GM12878 (cell line): ENCODE data around the gene DUSP14.

Experiments
- ATF3 ChIP-seq: IDR thresholded peaks from 2 replicates; pipeline ENCODE4 v1.6.1; 2011; ENCODE audit warnings: low read depth, mild to moderate bottlenecking, low read length, moderate library complexity, borderline replicate concordance; ENCODE audit errors: extremely low read depth
- BHLHE40 ChIP-seq, 2 experiments: fragments of 450-650 bp in 1 of 2; IDR thresholded peaks; 2 replicates each; pipeline ENCODE4 v1.6.1; 2011 to 2017; ENCODE audit warnings: low read depth in 2 of 2, borderline replicate concordance in 1 of 2, improper control_type of control experiment in 1 of 2, low read length in 1 of 2, mild to moderate bottlenecking in 1 of 2
- CTCF ChIP-seq, 3 experiments: IDR thresholded peaks in 2 of 3; conservative IDR thresholded peaks in 1 of 3; 2 replicates each; pipeline ENCODE4 v1.5.1; 2011; ENCODE audit warnings: low read depth in 3 of 3, low read length in 3 of 3, mild to moderate bottlenecking in 3 of 3, control low read depth in 2 of 3, moderate library complexity in 2 of 3, inconsistent platforms in 1 of 3, mixed read lengths in 1 of 3; ENCODE audit not compliant: control insufficient read depth in 2 of 3, insufficient read depth in 1 of 3; ENCODE audit errors: extremely low read depth in 1 of 3
- EP300 ChIP-seq, 2 experiments: fragments of 150-350 bp in 1 of 2; IDR thresholded peaks; 2 replicates each; pipeline ENCODE4 v1.6.1; 2011 to 2012; ENCODE audit warnings: low read depth in 2 of 2, low read length in 2 of 2, borderline replicate concordance in 1 of 2, improper control_type of control experiment in 1 of 2, inconsistent platforms in 1 of 2; ENCODE audit not compliant: control insufficient read depth in 1 of 2
- GABPA ChIP-seq: IDR thresholded peaks from 2 replicates; pipeline ENCODE4 v1.6.1; 2014; ENCODE audit warnings: antibody characterized with exemption, low read depth, mild to moderate bottlenecking, inconsistent platforms
- MEF2A ChIP-seq: IDR thresholded peaks from 2 replicates; pipeline ENCODE4 v1.6.1; 2011; ENCODE audit warnings: low read depth, mild to moderate bottlenecking, low read length, moderate library complexity; ENCODE audit not compliant: insufficient read depth
- POLR2A ChIP-seq: IDR thresholded peaks from 2 replicates; pipeline ENCODE4 v1.6.1; 2011; ENCODE audit warnings: low read depth, mild to moderate bottlenecking, low read length

- TF ChIP-seq CTCF (IDR thresholded peaks at IDR 0.05 in 2 of 3, conservative IDR thresholded peaks at IDR 0.05 in 1 of 3; ENCODE audit: control insufficient read depth in 2 of 3, extremely low read depth in 1 of 3, insufficient read depth in 1 of 3, low read depth in 3 of 3, low read length in 3 of 3) (no peak), POLR2A (no peak), ATF3 (no peak), EP300 (IDR thresholded peaks at IDR 0.05; ENCODE audit: borderline replicate concordance in 1 of 2, control insufficient read depth in 1 of 2, low read depth in 2 of 2, low read length in 2 of 2) (no peak), GABPA (no peak), BHLHE40 (IDR thresholded peaks at IDR 0.05; ENCODE audit: borderline replicate concordance in 1 of 2, low read depth in 2 of 2, low read length in 1 of 2) (no peak), MEF2A (no peak)
Observed at GRCh38 chr17:37558299-37558698, 68.6 kb downstream of the DUSP14 start.
